GM23338 (cell line): ENCODE results near the gene MAGI3. TPM values are rescaled to one million over a fixed set of nuclear protein-coding genes. Genes with fewer than 3 reads are reported as not detected.
"Not testable (repeated sequence)": the region's sequence is repeated elsewhere in the genome, so short reads cannot be mapped to it uniquely, and the experiment has no call there.

Experiments
- ATAC-seq: fragments of 200-7000 bp; cut with Tn5 transposase; 3 replicates; pipeline ENCODE4 v1.9.1; 2020
- DNase-seq: peaks from one replicate; pipeline ENCODE4 v3.0.0-alpha.2; 2015; ENCODE audit warnings: low spot score
- H2AFZ ChIP-seq: fragments of 200-600 bp; sonication (generic); 2 replicates; pipeline ENCODE4 v1.8.0; 2016; ENCODE audit warnings: antibody characterized with exemption, mild to moderate bottlenecking, moderate library complexity
- H3F3A ChIP-seq: fragments of 200-600 bp; sonication (generic); replicated peaks from 2 replicates; pipeline ENCODE4 v1.8.0; 2017; ENCODE audit warnings: antibody characterized with exemption, mixed run types, low read depth
- H3K27ac ChIP-seq: fragments of 200-600 bp; sonication (generic); 2 replicates; pipeline ENCODE4 v1.6.1; 2016; ENCODE audit warnings: low read depth
- H3K27me3 ChIP-seq: fragments of 200-600 bp; sonication (generic); 2 replicates; pipeline ENCODE4 v1.8.0; 2016; ENCODE audit warnings: mild to moderate bottlenecking, mixed run types, moderate library complexity; ENCODE audit not compliant: insufficient read depth
- H3K36me3 ChIP-seq: fragments of 200-600 bp; sonication (generic); 2 replicates; pipeline ENCODE4 v1.8.0; 2016; ENCODE audit warnings: mild to moderate bottlenecking; ENCODE audit not compliant: insufficient read depth
- H3K4me1 ChIP-seq: fragments of 200-600 bp; sonication (generic); 2 replicates; pipeline ENCODE4 v1.8.0; 2016; ENCODE audit warnings: mild to moderate bottlenecking, moderate library complexity; ENCODE audit not compliant: insufficient read depth
- H3K4me2 ChIP-seq: fragments of 200-600 bp; sonication (generic); 2 replicates; pipeline ENCODE4 v1.7.1; 2017; ENCODE audit warnings: mixed run types
- H3K4me3 ChIP-seq: fragments of 200-600 bp; sonication (generic); 2 replicates; pipeline ENCODE4 v1.6.1; 2016; ENCODE audit warnings: mixed run types
- H3K79me2 ChIP-seq: fragments of 200-600 bp; sonication (generic); replicated peaks from 2 replicates; pipeline ENCODE4 v1.8.0; 2017; ENCODE audit warnings: mild to moderate bottlenecking; ENCODE audit not compliant: insufficient read depth
- H3K9me2 ChIP-seq: fragments of 200-600 bp; sonication (generic); 2 replicates; pipeline ENCODE4 v1.8.0; 2017; ENCODE audit not compliant: insufficient read depth
- H4K20me1 ChIP-seq: fragments of 200-600 bp; sonication (generic); replicated peaks from 2 replicates; pipeline ENCODE4 v1.8.0; 2017; ENCODE audit warnings: mild to moderate bottlenecking; ENCODE audit not compliant: insufficient read depth
- H3K27ac Mint-ChIP-seq: 2 replicates; pipeline ENCODE4 v1.8.0; 2020; ENCODE audit warnings: inconsistent platforms, mild to moderate bottlenecking, moderate library complexity, mixed read lengths
- H3K27me3 Mint-ChIP-seq: 3 replicates; pipeline ENCODE4 v1.8.0; 2022; ENCODE audit warnings: low read depth, mild to moderate bottlenecking, moderate library complexity, mixed read lengths, inconsistent platforms; ENCODE audit not compliant: insufficient read depth, poor library complexity
- H3K36me3 Mint-ChIP-seq: 3 replicates; pipeline ENCODE4 v1.8.0; 2021; ENCODE audit warnings: low read depth, mild to moderate bottlenecking, inconsistent platforms, moderate library complexity, mixed read lengths
- H3K4me1 Mint-ChIP-seq: 3 replicates; pipeline ENCODE4 v1.8.0; 2020; ENCODE audit warnings: mild to moderate bottlenecking, inconsistent platforms, mixed read lengths
- H3K4me3 Mint-ChIP-seq: 3 replicates; pipeline ENCODE4 v1.8.0; 2021; ENCODE audit warnings: moderate library complexity, mild to moderate bottlenecking, inconsistent platforms, mixed read lengths
- H3K9me3 Mint-ChIP-seq: 3 replicates; pipeline ENCODE4 v1.8.0; 2020; ENCODE audit warnings: moderate library complexity, mild to moderate bottlenecking, inconsistent platforms, mixed read lengths
- CREB1 ChIP-seq: fragments of 250-450 bp; sonication (Bioruptor Pico); IDR thresholded peaks from 2 replicates; pipeline ENCODE4 v1.5.0; 2020; ENCODE audit warnings: low read depth, mild to moderate bottlenecking, moderate library complexity
- EZH2 ChIP-seq: fragments of 200-600 bp; sonication (generic); IDR thresholded peaks from one replicate; pipeline ENCODE4 v1.8.0; 2017; ENCODE audit warnings: antibody characterized with exemption, mild to moderate bottlenecking, low read depth; ENCODE audit not compliant: unreplicated experiment
- EZH2phosphoT487 ChIP-seq: fragments of 200-600 bp; sonication (generic); IDR thresholded peaks from one replicate; pipeline ENCODE4 v1.8.1; 2018; ENCODE audit warnings: antibody characterized with exemption; ENCODE audit not compliant: unreplicated experiment
- NANOG ChIP-seq: IDR thresholded peaks from 2 replicates; pipeline ENCODE4 v1.6.1; 2016; ENCODE audit warnings: antibody characterized with exemption, borderline replicate concordance
- POLR2AphosphoS5 ChIP-seq: IDR thresholded peaks from 2 replicates; pipeline ENCODE4 v1.6.1; 2016; ENCODE audit warnings: antibody characterized with exemption, low read depth
- STAT1 ChIP-seq: IDR thresholded peaks from one replicate; pipeline ENCODE4 v1.6.1; 2016; ENCODE audit warnings: antibody characterized with exemption; ENCODE audit not compliant: unreplicated experiment
- ZNF462 ChIP-seq: fragments of 250-450 bp; sonication (Bioruptor Pico); IDR thresholded peaks from 2 replicates; pipeline ENCODE4 v1.5.0; 2020; ENCODE audit warnings: mild to moderate bottlenecking, moderate library complexity
- polyA plus RNA-seq: library from polyadenylated mRNA; unstranded; fragments of >200 nt; fragmentation: Nextera tagmentation; extraction: Ambion mirVana; gene quantifications from 2 replicates; pipeline ENCODE4 v1.2.1, GENCODE V29; 2016
- total RNA-seq: library from RNA; depleted of rRNA; stranded (reverse); fragments of >200 nt; shearing (Covaris generic); gene quantifications from 2 replicates; pipeline ENCODE4 v1.2.3, GENCODE V29; 2014

Gene MAGI3
- total and polyA plus RNA-seq, 2 experiments from 2014 or later: 3.9 to 10.0 TPM

- Mint-ChIP-seq H3K9me3 (peaks cover 21% of the 10 kb centered on the region; the same call in 2 of the 3 replicates), H3K4me3 (no peak overlapping the region), H3K27ac (no peak overlapping the region), H3K4me1 (peaks cover 15% of the 10 kb centered on the region), H3K27me3 (no peaks in the 10 kb centered on the region), H3K36me3 (peaks cover 14% of the 10 kb centered on the region; the same call in 2 of the 3 replicates)
- Histone ChIP-seq H3F3A (no peaks in the 10 kb centered on the region), H3K4me2 (no peak overlapping the region), H3K4me1 (peaks cover 13% of the 10 kb centered on the region; the same call in 1 of the 2 replicates), H3K36me3 (peaks cover 12% of the 10 kb centered on the region), H3K27me3 (no peaks in the 10 kb centered on the region), H2AFZ (no peak overlapping the region), H3K9me2 (no peaks in the 10 kb centered on the region), H3K27ac (no peak overlapping the region), H3K79me2 (no peaks in the 10 kb centered on the region), H3K4me3 (no peak overlapping the region), H4K20me1 (no peaks in the 10 kb centered on the region)
- TF ChIP-seq STAT1 (no peak), NANOG (no peak), EZH2 (no peak), EZH2phosphoT487 (no peak), POLR2AphosphoS5 (no peak)
- DNase-seq (no peak), ATAC-seq (no peak)
Measured at GRCh38 chr1:113507552-113508214, 117.4 kb downstream of the MAGI3 start.

DNA sequence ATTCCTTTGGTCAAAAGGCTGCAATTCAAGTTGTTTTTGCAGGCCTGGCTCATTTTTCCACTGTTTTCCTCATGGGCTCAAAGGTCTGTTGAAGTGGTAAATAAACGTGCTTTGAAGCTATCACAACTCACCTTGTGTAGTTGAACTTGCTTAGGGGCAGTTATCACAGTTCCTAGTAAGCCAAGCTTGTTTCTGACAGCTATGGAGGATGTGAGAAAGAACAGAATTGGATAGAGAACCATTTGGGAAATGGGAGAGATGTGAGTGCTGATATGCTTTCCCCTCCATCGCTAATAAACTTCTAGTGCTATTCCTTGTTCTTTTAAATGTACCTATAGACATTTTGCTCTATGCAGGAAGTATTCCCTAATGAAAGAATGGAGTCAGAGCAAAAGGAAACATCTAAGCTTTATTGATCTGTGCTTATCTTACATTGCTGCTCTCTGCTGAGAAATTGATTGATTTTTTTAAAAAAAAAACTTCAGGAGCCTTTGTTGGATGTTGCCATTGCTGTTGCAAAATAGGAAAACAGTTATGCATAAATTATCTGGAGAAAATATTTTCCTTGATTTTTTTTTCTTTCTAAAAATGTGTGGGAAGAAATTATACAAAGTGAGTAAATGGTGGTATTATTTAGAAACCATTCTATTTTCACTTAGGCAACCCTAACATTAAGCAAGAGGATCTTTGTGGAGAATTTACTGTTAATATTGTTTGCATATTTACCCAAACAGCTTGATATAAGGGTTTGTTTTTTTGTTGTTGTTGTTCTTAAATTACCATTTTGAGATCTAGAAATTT is 118.2 kb downstream of the MAGI3 start:
- Histone ChIP-seq H3K27me3 (no peaks in the 10 kb centered on the region), H3K4me3 (no peak overlapping the region), H3K79me2 (no peaks in the 10 kb centered on the region), H3K4me2 (no peak overlapping the region), H3K9me2 (no peaks in the 10 kb centered on the region), H4K20me1 (no peaks in the 10 kb centered on the region), H3K4me1 (peaks cover 13% of the 10 kb centered on the region; the same call in 1 of the 2 replicates), H3K27ac (no peak overlapping the region), H3F3A (no peaks in the 10 kb centered on the region), H3K36me3 (peaks cover 12% of the 10 kb centered on the region), H2AFZ (no peak overlapping the region)
- peaks cover 16% of the 10 kb centered on the region; the same call in 2 of the 3 replicates for H3K36me3 Mint-ChIP-seq
- no peak for DNase-seq
- no peak for ATAC-seq
- H3K27ac Mint-ChIP-seq: no peak overlapping the region
- H3K4me1 Mint-ChIP-seq: peaks cover 15% of the 10 kb centered on the region
- H3K4me3 Mint-ChIP-seq: no peak overlapping the region
- H3K27me3 Mint-ChIP-seq: no peaks in the 10 kb centered on the region
- no peak for TF ChIP-seq ZNF462 (CRISPR knock-in tag)
- TF ChIP-seq NANOG: no peak
- TF ChIP-seq CREB1 (CRISPR knock-in tag): no peak
- peaks cover 24% of the 10 kb centered on the region; the same call in 2 of the 3 replicates for H3K9me3 Mint-ChIP-seq

GRCh38 chr1:113509766-113510165 is 119.5 kb downstream of the MAGI3 start:
- not testable (repeated sequence) for H3K4me3 Mint-ChIP-seq, H3K79me2 ChIP-seq, H3K27me3 ChIP-seq, H3K4me3 ChIP-seq, ATAC-seq, H2AFZ ChIP-seq, H3K4me2 ChIP-seq, H3K27me3 Mint-ChIP-seq, H3K27ac ChIP-seq, DNase-seq, H3K27ac Mint-ChIP-seq, H4K20me1 ChIP-seq, H3K9me2 ChIP-seq, H3F3A ChIP-seq
- Mint-ChIP-seq H3K9me3 (peaks cover 24% of the 10 kb centered on the region; the same call in 2 of the 3 replicates), H3K36me3 (peaks cover 16% of the 10 kb centered on the region; the same call in 2 of the 3 replicates), H3K4me1 (peaks cover 15% of the 10 kb centered on the region)
- H3K36me3 ChIP-seq: peaks cover 12% of the 10 kb centered on the region
- H3K4me1 ChIP-seq: peaks cover 13% of the 10 kb centered on the region; the same call in 1 of the 2 replicates
